Hematopoietic multipotent progenitor cell treated with erythropoietin and hydrocortisone succinate and interleukin-3 and kit ligand, for 6 days (in vitro differentiated cells): Measurements from ENCODE around the gene APCDD1L.

ENCODE experiments used
- DNase-seq: peaks from one replicate; pipeline ENCODE4 v3.0.0-alpha.2; 2015

APCDD1L gene

GRCh38 chr20:58483470-58483869 lies 31.7 kb downstream of the APCDD1L start:
- no peak for DNase-seq

- DNase-seq = no peak
Observed at GRCh38 chr20:58483051-58483450, 32.1 kb downstream of the APCDD1L start.

- no peak for DNase-seq
Observed at GRCh38 chr20:58482416-58482815, 32.8 kb downstream of the APCDD1L start.

- peak; percentile 65 for DNase-seq
Observed at GRCh38 chr20:58481481-58482021, 33.6 kb downstream of the APCDD1L start.

GRCh38 chr20:58480551-58481336 lies 34.5 kb downstream of the APCDD1L start:
- no peak for DNase-seq

- DNase-seq = no peak
Observed at GRCh38 chr20:58479726-58480440, 35.3 kb downstream of the APCDD1L start.

- no peak for DNase-seq
Observed at GRCh38 chr20:58478141-58478805, 36.9 kb downstream of the APCDD1L start.

GRCh38 chr20:58475466-58475865 lies 39.7 kb downstream of the APCDD1L start:
- no peak for DNase-seq

- DNase-seq = no peak
Observed at GRCh38 chr20:58473453-58474425, 41.5 kb downstream of the APCDD1L start.

- no peak for DNase-seq
Observed at GRCh38 chr20:58472273-58473018, 42.8 kb downstream of the APCDD1L start.

GRCh38 chr20:58471193-58472164 lies 43.7 kb downstream of the APCDD1L start:
- no peak for DNase-seq

GRCh38 chr20:58470336-58471192 lies 44.6 kb downstream of the APCDD1L start:
- DNase-seq = no peak

- DNase-seq = no peak
Observed at GRCh38 chr20:58469616-58470015, 45.6 kb downstream of the APCDD1L start.

- no peak for DNase-seq
Observed at GRCh38 chr20:58467572-58468527, 47.3 kb downstream of the APCDD1L start.

GRCh38 chr20:58466729-58467571 lies 48.2 kb downstream of the APCDD1L start:
- no peak for DNase-seq

- no peak for DNase-seq
Observed at GRCh38 chr20:58466095-58466708, 49.0 kb downstream of the APCDD1L start.

GRCh38 chr20:58464838-58465237 lies 50.4 kb downstream of the APCDD1L start:
- DNase-seq = no peak
